HG03025 (cell line): ENCODE measurements around the gene CHDH.

ENCODE experiments used
- ATAC-seq: cut with Tn5 transposase; IDR thresholded peaks from one replicate; pipeline ENCODE4 v1.9.1; 2021; ENCODE audit warnings: mild to moderate bottlenecking, moderate library complexity; ENCODE audit not compliant: unreplicated experiment, low FRiP score

Gene CHDH

DNA sequence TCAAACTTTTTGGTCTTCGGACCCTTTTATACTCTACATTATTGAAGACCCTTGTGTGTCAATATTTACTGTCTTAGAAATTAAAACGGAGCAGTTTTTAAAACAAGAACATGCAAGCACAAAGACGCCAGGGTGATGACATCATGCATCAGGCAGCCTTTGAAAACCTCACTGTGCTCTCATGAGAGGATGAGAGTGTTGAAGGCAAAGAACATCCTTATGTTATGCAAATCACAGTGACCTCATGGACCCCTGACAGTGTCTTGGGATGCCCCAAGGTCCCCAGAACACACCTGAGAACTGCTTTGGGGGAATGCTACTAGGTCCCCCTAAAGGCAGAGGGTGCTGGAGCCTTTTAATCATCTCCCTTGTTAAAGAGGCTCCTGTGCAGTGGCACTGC is 51.6 kb downstream of the CHDH start:
- no peak for ATAC-seq

DNA sequence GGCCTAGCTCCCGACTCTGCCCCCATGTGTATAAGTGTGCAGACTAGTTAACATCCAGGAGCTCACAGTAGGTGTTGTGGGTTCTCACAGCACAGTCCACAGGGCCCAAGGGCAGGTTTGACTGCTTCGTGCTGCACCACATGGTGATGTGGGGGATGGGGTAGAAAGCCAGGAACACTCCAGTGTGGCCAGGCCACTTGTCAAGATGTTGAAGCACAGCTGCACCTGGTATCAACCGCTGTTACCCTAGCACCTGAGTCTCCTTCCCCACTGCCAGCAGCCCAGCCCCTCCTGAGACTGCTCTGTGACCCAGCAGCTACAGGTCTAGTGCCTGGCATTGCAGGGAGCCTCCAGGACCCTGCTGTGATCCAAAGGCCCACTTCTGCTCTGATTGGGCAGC is 53.4 kb downstream of the CHDH start:
- no peak for ATAC-seq

GRCh38 chr3:53791317-53791716 is 54.9 kb downstream of the CHDH start:
- no peak for ATAC-seq

DNA sequence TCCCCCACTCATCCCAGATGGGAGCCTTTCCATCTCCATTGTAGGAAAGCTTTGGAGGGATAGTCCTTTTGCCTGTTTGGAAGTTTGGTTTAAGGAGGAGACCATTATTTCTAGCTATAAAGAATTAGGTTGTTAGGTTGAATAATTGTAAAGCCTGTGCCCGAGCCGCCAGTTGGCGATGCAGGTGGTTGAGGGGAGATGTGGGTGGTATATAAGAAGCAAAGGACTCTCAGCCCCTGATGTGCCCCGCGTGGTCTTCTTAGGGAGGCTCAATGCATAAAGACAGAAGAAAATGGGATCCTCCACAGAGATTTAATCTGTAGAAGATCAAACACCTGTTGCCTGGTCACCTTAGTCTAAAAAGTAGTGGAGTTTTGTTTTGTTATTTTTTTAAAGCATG is 55.7 kb downstream of the CHDH start:
- ATAC-seq, result no peak

GRCh38 chr3:53789459-53789858 is 56.8 kb downstream of the CHDH start:
- no peak for ATAC-seq

DNA sequence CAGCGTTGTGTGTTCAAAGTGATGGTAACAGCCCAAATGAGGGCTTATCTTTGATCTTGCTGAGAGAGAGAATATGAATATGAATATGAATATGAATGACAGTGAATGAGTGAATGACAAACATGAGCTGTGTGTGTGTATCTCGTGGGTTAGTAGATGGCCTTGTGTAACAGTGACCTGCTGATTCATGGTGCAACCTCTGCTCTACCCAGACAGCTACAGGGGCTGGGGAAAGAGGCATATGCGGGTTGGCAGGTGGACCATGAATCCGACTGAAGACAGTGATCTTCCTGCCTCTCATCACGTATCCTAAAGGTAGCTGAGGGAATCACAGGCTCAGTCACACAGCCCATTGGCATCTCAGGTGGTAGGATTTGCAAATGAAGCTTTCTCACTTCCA is 58.2 kb downstream of the CHDH start:
- no peak for ATAC-seq

- ATAC-seq, result no peak
Observed at GRCh38 chr3:53787016-53787415, 59.2 kb downstream of the CHDH start.

GRCh38 chr3:53780806-53781205 is 65.4 kb downstream of the CHDH start:
- no peak for ATAC-seq

GRCh38 chr3:53780171-53780570 is 66.0 kb downstream of the CHDH start:
- ATAC-seq, result no peak

DNA sequence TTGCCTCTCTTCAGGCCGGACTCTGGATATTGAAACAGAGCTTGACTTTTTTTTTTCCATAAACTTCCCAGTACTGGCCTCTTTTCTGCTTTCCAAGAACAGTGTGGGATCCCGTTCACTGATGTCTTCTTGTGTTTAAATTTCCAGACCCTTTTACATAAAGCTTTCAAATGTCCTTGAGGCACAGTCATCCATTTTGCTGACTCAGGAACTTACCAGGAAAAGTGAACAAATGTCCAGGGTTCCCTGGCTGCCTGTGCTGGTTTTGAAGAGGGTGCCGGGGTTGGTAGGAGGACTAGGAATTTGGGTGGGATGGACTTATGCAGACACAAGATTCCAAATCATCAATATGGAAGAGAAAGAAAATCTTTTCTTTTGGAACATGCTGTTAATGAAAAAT is 68.1 kb downstream of the CHDH start:
- ATAC-seq, result no peak

- no peak for ATAC-seq
Observed at GRCh38 chr3:53777468-53777867, 68.8 kb downstream of the CHDH start.

- no peak for ATAC-seq
Observed at GRCh38 chr3:53776494-53777101, 69.6 kb downstream of the CHDH start.

DNA sequence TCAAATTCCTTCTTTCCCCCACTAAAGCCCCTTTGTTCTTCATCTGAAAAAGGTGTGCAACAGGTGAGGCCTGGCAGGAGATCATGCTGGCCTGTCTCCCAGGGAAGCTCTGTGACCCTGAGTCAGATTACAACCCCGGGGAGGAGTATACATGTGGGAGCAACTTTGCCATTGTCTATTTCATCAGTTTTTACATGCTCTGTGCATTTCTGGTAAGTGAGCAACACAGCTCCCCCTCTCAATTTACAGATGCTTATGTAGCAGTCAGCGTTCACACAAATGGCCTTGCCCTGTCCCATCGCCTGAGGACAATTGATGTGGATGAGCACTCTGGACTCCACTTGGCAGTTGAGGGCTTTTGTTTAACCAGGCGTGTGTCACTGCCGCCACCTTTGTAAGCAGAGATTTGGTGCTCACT is 70.4 kb downstream of the CHDH start:
- no peak for ATAC-seq

DNA sequence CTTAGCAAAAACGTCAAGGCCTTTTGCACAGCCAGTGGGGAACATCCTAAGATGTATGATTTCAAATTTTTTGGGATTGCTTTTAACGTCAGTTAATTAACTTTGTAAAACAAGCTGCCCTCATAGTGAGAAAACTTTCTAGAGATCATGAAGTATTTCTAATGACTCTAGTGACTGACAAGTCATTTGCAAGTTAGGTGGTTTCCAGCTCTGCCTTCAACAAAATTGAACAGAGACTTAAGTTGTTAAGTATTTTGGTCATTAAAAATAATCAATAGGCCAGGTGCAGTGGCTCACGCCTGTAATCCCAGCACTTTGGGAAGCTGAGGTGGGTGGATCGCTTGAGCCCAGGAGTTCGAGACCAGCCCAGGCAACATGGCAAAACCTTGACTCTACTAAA is 71.2 kb downstream of the CHDH start:
- ATAC-seq, result no peak

DNA sequence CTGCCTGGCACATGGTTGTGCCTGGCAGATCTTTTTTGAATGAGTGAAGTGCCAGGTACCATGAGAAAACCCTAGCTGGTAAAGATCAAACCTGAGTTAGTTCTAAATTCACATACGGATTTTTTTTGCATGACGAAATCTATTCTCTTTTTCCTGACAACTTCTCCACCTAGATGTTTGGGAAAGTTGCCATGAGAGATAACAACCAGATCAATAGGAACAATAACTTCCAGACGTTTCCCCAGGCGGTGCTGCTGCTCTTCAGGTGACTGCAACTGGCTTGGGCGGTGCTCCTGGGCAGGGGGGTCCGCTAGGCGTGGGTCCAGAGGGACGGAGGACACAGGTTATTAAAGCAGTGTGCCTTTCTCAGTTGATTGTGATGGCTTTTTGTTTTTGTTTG is 71.8 kb downstream of the CHDH start:
- no peak for ATAC-seq

GRCh38 chr3:53773611-53774368 is 72.4 kb downstream of the CHDH start:
- ATAC-seq, result peak; percentile 79

DNA sequence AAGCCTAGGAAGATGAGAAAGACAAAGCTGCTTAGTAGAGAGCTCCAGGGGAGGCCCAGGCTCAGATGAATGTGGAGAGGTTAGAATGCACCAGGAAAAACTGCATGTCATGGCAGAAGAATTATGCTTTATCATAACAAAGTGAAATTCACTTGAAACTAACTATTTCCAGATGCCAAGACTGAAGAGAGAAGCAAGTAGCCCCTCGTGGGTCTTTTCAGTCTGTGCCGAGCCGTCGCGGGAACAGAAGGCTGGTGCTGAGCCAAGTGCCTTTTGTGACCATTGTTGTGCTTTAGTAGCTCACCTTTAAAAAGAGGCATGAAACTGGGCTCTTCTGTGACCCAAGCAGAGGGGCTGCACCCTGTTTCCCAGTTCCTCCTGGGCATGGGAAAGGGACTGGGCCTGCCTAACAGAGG is 73.2 kb downstream of the CHDH start:
- no peak for ATAC-seq

GRCh38 chr3:53772562-53772961 is 73.7 kb downstream of the CHDH start:
- ATAC-seq, result no peak

- no peak for ATAC-seq
Observed at GRCh38 chr3:53768478-53769459, 77.5 kb downstream of the CHDH start.

- ATAC-seq, result no peak
Observed at GRCh38 chr3:53766706-53767105, 79.5 kb downstream of the CHDH start.

GRCh38 chr3:53765753-53766152 is 80.5 kb downstream of the CHDH start:
- no peak for ATAC-seq
